Skin epidermis (tissue), 12 donors: Measurements from ENCODE around the gene SOX8.
A peak's percentile ranks its signal among the peaks of the same experiment; 100 is the strongest.
"Not testable (repeated sequence)": the region's sequence is repeated elsewhere in the genome, so short reads cannot be mapped to it uniquely, and the experiment has no call there.

ENCODE experiments used
- H3K27ac ChIP-seq, 21 experiments: fragments of 200-600 bp; sonication (generic) in 11 of 21; one replicate each; pipeline ENCODE4 v1.5.0; 2020; ENCODE audit warnings: mild to moderate bottlenecking in 3 of 21, inconsistent platforms in 2 of 21, moderate library complexity in 2 of 21
- H3K4me3 ChIP-seq, 7 experiments: fragments of 200-600 bp; sonication (generic) in 2 of 7; one replicate each; pipeline ENCODE4 v1.5.0; 2020; ENCODE audit warnings: inconsistent platforms in 2 of 7, mild to moderate bottlenecking in 2 of 7, moderate library complexity in 1 of 7

Gene SOX8

DNA sequence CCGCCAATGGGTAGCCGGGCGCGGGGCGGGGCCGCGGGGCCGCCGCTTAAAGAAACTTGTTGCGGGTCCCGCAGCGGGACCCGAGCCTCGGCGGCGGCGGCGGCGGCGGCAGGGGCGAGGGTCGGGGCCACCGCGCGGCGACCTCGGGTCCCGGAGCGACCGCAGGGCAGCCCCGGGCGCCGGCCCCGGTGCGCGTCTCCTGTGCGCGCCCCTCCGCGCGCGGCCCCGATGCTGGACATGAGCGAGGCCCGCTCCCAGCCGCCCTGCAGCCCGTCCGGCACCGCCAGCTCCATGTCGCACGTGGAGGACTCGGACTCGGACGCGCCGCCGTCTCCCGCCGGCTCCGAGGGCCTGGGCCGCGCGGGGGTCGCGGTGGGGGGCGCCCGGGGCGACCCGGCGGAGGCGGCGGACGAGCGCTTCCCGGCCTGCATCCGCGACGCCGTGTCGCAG lies at the start of gene SOX8:
Gene SOX8 (plus strand): TSS at position 76 of the 450 bp plus-strand sequence. CDS start 153 bp downstream, at position 229.
- Histone ChIP-seq H3K27ac (peak within 1 kb of the TSS in 2 of 21 experiments; percentile 20 to 37), H3K4me3 (peak within 1 kb of the TSS; percentile 29 to 47 (median 40))

DNA sequence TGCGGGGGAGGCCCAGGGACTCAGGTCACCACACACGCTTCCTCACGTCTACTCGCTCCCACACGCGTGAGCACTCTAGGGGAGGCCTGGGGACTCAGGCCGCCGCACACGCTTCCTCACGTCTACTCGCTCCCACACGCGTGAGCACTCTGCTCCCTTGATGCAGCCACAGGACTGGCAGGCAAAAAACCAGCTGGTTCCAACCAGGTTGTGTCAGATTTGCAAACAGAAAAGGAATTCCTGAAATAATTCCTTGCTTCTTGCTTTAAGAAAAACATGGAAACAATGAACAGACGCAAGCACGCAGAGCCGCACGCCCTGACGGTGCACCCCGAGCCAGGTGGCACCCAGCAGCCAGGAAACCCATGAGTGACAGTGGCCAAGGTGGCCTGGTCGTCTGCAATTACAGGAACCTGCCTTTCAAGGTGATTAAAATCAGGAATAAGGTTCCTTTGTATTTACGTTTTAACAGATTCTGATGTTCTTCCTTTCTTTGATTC lies 48.7 kb upstream of the SOX8 start:
- no peak overlapping the region for H3K27ac ChIP-seq

DNA sequence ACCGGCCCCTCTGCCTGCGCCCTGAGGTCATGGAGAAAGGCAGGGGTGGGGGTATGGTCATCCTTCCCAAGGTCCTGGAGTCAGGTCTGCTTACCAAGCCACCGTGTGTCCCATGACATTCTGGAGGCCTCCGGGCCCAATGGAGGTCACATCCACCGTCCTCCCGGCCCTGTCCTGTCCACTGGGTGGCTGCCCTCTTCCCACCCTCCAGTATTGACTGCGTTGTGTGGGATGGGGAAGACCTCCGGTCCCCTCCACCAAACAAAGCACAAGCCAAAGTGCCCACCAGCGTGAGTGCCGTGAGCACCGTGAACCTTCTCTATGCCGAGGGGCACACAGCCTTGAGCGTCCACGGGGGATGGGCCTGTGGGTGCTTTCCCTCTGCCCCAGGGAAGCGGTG lies 48.0 kb upstream of the SOX8 start:
- Histone ChIP-seq H3K27ac (no peak overlapping the region), H3K4me3 (no peak overlapping the region)

More for the DNA sequence above, 48.7 kb upstream of the SOX8 start:
- H3K4me3 ChIP-seq, result no peak overlapping the region

DNA sequence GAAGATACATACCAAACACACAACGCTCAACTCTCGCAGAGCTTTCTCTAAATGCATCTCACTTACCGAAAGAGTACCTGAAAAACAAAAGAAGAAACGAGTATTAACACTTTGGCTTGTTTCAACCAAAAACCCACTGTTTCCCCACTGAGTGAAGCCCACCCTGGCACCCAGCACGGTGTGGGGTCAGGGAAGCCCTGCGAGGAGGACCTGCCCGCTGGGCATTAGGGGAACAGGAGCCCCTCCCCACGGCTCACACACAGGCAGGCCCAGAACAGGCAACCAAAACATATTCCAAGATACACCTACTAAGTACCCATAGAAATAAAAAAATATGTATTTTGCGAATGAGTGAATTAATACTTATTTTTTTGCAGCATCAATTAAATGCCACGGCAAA lies 47.4 kb upstream of the SOX8 start:
- Histone ChIP-seq H3K27ac (no peak overlapping the region), H3K4me3 (no peak overlapping the region)

DNA sequence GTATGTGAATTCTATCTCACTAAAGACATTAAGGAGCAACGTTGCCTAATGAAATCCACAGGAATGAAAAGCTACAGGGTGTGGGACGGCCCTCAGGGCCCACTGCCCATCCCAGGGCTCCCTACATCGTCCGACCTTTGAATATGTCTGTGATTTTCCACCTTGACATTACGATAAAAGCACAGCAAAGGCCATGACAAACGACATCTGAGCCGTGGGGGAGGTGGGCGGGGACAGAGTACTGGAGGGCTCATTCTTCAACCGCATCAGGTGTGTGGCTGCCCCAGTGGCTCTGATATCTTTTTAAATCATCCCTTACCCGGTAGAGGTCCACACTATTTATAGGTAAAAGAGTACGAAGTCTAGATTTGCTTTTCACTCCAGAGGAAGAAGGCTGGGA lies 45.9 kb upstream of the SOX8 start:
- H3K4me3 ChIP-seq, result no peak overlapping the region
- H3K27ac ChIP-seq, result no peak overlapping the region

DNA sequence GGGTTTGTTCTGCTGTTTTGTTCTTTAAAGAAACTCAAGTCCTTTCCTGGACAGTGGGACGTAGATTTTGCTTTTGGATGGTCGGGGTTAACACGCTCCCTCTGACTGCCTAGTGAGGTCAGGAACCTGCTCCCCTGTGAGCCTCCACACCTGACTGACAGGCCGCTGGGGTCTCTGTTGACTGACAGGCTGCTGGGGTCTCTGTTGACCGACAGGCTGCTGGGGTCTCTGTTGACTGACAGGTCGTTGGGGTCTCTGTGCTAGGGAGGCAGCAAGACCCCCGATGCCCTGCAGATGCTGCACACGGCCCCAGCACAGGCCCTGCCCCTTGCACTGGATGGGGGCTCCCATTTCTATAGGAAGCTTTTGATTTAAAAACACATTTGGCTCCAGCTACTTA lies 44.3 kb upstream of the SOX8 start:
- no peak overlapping the region for H3K4me3 ChIP-seq
- H3K27ac ChIP-seq, result no peak overlapping the region

DNA sequence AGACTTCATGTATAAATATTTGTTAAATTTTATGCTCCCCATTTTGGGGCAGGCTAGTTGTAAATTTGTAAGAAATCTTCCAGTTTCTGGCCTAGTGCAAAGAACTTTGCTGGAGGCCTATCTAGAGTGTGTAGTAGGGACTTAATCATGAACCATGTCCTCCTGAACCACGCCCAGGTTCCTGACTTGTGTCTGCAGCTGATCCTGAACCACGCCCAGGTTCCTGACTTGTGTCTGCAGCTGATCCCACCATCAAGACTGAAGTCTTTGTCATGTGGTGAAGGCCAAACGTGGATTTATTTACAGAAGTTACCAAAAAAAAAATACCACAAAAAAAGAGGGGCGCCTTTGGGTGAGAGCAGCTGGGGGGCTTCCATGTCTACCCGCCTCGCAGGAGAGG lies 43.8 kb upstream of the SOX8 start:
- no peak overlapping the region for H3K4me3 ChIP-seq
- no peak overlapping the region for H3K27ac ChIP-seq

DNA sequence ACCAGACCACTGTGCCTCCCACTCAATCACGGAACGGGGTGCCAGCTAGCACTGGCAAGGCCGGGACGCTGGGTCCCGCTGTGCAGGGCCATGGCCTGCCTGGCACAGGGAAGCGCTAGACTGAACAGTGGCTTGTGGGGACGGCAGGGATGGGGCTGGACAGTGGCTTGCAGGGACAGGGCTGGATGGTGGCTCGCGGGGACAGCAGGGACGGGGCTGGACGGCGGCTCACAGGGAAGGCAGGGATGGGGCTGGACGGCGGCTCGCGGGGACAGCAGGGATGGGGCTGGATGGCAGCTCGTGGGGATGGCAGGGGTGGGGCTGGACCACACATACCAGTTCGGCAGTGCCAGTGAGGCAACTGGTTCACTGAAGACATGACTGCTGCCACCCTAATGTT lies 43.4 kb upstream of the SOX8 start:
- Histone ChIP-seq H3K27ac (no peak overlapping the region), H3K4me3 (no peak overlapping the region)

DNA sequence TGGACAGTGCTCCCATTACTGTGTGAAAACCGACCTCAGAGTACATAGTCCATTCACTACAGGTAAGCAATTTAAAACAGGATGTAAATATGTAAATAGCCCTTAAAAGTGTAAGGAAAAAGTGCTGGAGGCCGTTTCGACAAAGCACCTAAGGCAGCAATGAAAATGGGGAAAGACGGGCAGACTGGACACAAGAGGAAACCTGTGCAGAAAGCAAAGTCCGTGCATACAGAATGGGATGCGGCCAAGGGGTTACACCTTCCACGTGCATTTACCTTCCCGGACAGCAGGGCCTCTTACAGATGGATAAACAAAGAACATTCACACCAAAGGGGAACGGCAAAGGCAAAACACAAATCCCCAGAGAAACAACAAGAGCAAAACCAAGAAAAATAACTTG lies 42.8 kb upstream of the SOX8 start:
- H3K4me3 ChIP-seq, result no peak overlapping the region
- no peak overlapping the region for H3K27ac ChIP-seq

DNA sequence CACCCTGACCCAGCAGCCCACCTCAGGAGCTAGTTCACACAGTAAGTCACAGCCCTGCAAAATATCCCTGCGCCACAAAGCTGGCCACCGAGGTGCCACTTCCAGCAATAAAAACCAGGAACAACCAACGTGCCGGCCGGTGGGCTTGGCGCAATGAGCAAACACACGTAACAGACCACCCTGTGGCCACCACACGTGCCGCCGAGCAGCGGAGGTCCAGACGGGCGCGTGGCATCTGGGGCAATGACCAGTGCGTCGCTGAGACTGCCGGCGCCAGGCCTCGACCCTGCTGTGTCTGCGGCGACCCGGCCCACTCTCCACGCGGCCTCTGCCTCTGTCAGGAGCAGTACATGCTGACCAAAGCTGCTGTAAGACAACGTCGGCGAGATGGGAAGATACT lies 42.3 kb upstream of the SOX8 start:
- H3K4me3 ChIP-seq, result no peak overlapping the region
- no peak overlapping the region for H3K27ac ChIP-seq

DNA sequence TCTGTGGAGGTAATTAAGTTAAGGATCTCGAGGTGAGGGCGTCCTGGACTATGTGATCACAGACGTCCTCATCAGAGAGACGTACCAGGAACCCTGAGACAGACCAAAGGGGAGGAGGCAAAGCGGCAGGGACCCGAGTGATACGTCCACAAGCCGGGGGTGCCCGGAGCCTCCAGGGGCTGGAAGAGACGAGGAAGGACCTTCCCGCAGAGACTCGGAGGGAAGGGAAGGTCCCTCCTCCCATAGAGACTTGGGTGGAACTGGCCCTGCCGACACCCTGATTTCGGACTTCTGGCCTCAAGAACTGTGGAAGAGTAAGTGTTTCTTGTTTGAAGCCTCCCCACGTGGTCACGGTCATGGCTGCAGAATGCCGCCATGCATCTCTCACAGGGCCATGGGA lies 41.6 kb upstream of the SOX8 start:
- Histone ChIP-seq H3K27ac (no peak overlapping the region), H3K4me3 (no peak overlapping the region)

DNA sequence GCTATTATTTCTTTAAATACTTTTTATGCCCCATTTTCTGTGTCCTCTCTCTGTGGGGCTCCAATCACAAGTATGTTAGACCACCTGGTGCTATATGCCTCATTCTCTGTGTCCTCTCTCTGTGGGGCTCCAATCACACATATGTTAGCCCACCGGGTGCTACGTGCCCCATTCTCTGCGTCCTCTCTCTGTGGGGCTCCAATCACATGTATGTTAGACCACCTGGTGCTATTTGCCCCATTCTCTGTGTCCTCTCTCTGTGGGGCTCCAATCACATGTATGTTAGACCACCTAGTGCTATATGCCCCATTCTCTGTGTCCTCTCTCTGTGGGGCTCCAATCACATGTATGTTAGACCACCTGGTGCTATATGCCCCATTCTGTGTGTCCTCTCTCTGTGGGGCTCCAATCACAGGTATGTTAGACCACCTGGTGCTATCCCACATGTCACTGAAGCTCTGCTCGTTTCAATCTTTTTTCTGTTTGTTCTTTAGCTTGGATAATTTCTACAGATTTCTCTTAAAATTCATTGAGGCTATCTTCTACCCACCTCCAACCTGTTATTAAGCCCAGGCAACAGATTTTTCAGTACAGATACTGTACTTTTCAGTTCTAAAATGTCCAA lies 39.0 kb upstream of the SOX8 start:
- Histone ChIP-seq H3K4me3 (no peak overlapping the region), H3K27ac (no peak overlapping the region)

DNA sequence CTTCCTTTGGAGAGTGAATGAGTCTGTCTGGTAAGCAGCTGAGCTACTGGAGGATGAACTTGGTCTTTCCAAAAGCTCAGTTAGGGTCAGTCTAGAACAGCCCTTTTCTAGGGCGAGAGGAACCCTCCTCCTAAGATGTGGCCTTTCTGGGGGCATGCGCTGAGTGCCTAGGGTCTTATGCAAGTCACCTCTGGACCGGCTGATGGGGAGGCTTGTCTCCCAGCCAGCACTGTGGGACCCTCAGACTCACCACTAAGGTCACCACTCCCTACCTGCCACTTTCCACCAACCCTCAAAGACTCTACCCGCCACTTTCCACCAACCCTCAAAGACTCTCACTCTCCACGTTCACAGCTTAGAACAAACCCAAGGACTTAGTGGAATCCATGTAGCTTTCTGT lies 37.6 kb upstream of the SOX8 start:
- Histone ChIP-seq H3K4me3 (no peak overlapping the region), H3K27ac (no peak overlapping the region)

DNA sequence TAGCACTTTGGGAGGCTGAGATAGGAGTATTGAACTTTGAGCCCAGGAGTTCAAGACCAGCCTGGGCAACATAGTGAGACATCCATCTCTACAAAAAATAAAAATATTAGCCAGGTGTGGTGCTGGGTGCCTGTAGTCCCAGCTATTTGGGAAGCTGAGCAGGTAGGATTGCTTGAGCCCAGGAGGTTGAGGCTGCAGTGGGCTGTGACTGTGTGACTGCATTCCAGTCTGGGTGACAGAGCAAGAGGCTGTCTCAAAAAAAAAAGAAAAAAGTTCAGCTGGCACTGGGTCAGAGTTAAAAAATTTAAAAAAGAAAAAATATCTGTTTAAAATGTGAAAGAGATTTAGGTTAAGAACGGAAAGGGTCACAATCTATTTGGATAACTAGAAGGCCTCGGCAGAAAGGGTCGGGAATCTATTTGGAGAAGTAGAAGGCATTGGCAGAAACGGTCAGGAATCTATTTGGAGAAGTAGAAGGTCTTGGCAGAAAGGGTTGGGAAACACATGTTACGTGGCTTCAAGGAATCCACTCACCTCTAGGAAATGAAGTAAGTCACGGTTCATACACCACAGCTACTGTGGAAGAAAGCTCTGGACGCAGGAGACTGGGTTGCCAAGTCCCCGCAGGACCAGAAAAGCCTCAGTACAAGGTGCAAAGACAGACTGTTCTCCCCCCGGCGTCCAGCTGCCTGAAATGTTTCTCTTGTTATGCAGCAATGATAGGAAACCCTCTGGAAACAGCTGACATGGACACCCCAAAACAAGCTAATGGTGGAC lies 36.1 kb upstream of the SOX8 start:
- Histone ChIP-seq H3K4me3 (no peak overlapping the region), H3K27ac (no peak overlapping the region)

DNA sequence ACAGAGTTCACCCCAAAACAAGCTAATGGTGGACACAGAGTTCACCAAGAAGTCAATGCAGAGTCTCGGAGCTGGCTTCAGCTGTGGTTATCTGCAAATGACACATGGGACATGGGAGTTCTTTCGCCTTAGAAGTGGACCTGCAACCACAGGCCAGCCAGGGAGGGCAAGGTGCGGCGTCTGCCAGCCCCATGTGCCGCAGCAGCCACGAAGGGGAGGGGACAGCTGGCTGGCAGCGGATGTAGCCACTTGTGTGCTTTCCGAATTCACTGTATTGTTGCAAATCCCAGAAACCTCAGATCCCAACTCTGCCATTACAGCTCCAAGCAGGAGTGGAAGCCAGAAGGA lies 35.5 kb upstream of the SOX8 start:
- Histone ChIP-seq H3K4me3 (no peak overlapping the region), H3K27ac (no peak overlapping the region)

DNA sequence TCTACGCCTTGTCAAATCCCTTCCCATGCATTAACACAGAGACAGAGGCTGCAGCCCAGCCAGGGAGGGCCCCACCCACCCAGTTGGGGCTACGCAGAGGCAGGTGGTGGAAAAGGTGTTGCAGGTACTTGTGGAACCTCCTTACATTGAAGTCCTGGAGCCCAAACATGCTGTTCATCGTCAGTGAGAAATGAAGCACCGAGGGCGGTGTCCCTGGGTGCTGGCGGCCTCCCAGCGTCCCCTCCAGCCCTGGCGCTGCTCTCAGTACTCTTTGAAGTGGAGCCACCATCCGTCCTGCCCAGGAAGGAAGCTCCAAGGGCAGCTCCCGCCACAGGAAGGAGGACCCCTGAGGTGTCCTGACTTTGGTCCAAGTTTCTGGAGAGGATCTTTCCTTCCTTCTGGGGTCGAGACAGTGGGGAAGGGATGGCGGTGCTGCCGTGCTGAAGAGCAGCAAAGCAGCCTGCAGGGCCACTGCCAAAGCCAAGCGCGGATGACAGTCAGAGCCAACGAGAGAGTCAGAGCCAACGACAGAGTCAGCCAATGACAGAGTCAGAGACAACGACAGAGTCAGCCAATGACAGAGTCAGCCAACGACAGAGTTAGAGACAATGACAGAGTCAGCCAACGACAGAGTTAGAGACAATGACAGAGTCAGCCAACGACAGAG lies 34.2 kb upstream of the SOX8 start:
- no peak overlapping the region for H3K4me3 ChIP-seq
- no peak overlapping the region for H3K27ac ChIP-seq

DNA sequence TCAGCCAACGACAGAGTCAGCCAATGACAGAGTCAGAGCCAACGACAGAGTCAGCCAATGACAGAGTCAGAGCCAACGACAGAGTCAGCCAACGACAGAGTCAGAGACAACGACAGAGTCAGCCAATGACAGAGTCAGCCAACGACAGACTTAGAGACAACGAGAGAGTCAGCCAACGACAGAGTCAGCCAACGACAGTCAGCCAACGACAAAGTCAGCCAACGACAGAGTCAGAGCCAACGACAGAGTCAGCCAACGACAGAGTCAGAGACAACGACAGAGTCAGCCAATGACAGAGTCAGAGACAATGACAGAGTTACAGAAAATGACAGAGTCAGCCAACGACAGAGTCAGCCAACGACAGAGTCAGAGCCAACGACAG lies 33.7 kb upstream of the SOX8 start:
- H3K27ac ChIP-seq, H3K4me3 ChIP-seq: not testable (repeated sequence)

DNA sequence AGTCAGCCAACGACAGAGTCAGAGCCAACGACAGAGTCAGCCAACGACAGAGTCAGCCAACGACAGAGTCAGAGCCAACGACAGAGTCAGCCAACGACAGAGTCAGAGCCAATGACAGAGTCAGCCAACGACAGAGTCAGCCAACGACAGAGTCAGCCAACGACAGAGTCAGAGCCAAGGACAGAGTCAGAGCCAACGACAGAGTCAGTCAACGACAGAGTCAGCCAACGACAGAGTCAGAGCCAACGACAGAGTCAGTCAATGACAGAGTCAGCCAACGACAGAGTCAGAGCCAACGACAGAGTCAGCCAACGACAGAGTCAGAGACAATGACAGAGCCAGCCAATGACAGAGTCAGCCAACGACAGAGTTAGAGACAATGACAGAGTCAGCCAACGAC lies 32.8 kb upstream of the SOX8 start:
- not testable (repeated sequence) for H3K4me3 ChIP-seq, H3K27ac ChIP-seq

DNA sequence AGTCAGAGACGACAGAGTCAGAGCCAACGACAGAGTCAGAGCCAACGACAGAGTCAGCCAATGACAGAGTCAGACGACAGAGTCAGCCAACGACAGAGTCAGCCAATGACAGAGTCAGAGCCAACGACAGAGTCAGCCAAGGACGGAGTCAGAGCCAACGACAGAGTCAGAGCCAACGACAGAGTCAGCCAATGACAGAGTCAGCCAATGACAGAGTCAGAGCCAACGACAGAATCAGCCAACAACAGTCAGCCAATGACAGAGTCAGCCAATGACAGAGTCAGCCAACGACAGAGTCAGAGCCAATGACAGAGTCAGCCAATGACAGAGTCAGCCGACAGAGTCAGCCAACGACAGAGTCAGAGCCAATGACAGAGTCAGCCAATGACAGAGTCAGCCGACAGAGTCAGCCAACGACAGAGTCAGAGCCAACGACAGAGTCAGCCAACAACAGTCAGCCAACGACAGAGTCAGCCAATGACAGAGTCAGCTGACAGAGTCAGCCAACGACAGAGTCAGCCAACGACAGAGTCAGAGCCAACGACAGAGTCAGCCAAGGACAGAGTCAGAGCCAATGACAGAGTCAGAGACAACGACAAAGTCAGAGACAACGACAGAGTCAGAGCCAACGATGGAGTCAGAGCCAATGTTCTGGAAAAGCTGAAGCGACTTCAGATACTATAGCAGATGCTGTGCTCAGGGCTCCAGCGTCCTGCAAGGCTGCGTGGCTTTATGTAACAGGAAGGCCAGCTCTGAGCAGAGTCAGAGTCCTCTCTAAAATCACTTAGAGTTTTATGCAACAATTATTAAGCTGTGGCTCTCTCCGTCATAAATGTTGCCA lies 30.6 kb upstream of the SOX8 start:
- not testable (repeated sequence) for H3K27ac ChIP-seq, H3K4me3 ChIP-seq

DNA sequence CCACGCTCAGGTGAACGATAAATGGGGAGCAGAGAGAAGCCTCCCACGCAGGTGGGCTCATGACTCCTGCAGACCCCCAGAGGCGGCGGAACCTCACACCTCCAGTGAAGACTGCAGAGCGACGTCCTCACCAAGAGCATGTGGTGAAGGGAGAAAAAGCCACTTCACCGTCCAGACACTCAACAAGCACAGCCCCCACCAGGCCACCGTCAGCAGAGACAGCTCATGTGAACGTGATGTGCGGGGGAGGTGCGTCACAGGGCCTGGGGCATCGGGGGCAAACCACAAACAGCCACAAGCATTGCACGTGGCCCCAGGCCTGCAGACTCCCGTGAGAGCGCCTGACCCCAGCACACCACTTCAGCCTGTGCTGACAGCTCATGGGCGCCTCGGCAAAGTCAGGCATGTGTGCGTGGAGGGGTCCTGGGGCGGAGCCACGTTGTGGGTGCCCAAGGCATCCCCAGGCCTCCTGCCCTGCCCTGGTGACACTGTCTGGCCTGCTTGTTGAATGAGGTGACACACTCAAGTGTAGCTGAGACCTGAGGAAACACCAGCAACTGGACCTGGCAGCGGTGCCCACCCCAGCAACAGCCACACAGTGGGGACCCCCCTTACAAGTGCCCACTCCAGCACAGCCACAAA lies 29.8 kb upstream of the SOX8 start:
- Histone ChIP-seq H3K27ac (no peak overlapping the region), H3K4me3 (no peak overlapping the region)
